ENCODE results near the gene TPX2.

Gene TPX2

GRCh38 chr20:31722257-31723068, 16.6 kb upstream of the TPX2 start, which contains the start of gene BCL2L1:
Gene BCL2L1, minus strand, starts transcription at chr20:31722868. Its CDS starts 650 bp downstream, at chr20:31722218.
- H3K4me3 ChIP-seq (ENCODE audit: low read depth, low read length) = peak within 1 kb of the TSS; percentile 64
- peak; percentile 63 for TF ChIP-seq CTCF (IDR thresholded peaks at IDR 0.05; ENCODE audit: borderline replicate concordance, insufficient read depth, low read depth, low read length)

GRCh38 chr20:31723069-31723318, 16.1 kb upstream of the TPX2 start:
- TF ChIP-seq CTCF (IDR thresholded peaks at IDR 0.05; ENCODE audit: borderline replicate concordance, insufficient read depth, low read depth, low read length) = no peak
- H3K4me3 ChIP-seq (ENCODE audit: low read depth, low read length) = peak overlapping the region; percentile 64

- H3K4me3 ChIP-seq (ENCODE audit: low read depth, low read length) = peak overlapping the region; percentile 64
- TF ChIP-seq CTCF (IDR thresholded peaks at IDR 0.05; ENCODE audit: borderline replicate concordance, insufficient read depth, low read depth, low read length) = peak; percentile 85
These were observed 15.6 kb upstream of the TPX2 start for GRCh38 chr20:31723319-31724078.

GRCh38 chr20:31731321-31731717, 7.8 kb upstream of the TPX2 start:
- H3K4me3 ChIP-seq (ENCODE audit: low read depth, low read length) = no peak overlapping the region
- no peak for TF ChIP-seq CTCF (IDR thresholded peaks at IDR 0.05; ENCODE audit: borderline replicate concordance, insufficient read depth, low read depth, low read length)

- peak overlapping the region; percentile 73 for H3K4me3 ChIP-seq (ENCODE audit: low read depth, low read length)
- TF ChIP-seq CTCF (IDR thresholded peaks at IDR 0.05; ENCODE audit: borderline replicate concordance, insufficient read depth, low read depth, low read length) = no peak
These were observed 474 bp downstream of the TPX2 start for GRCh38 chr20:31739550-31739977.

GRCh38 chr20:31740208-31740607, 1.1 kb downstream of the TPX2 start:
- TF ChIP-seq CTCF (IDR thresholded peaks at IDR 0.05; ENCODE audit: borderline replicate concordance, insufficient read depth, low read depth, low read length) = no peak
- H3K4me3 ChIP-seq (ENCODE audit: low read depth, low read length) = peak overlapping the region; percentile 73
